Stimulated activated CD4-positive, alpha-beta T cell treated with anti-CD3 and anti-CD28 coated beads, Interleukin-4, amount 100 ng/mL, for 1 hour (primary cell): ENCODE measurements around the gene B3GNT2.
"Not testable (repeated sequence)": the region's sequence is repeated elsewhere in the genome, so short reads cannot be mapped to it uniquely, and the experiment has no call there.

Experiments used
- DNase-seq: peaks from one replicate; pipeline ENCODE4 v3.0.0-alpha.2; 2020

The B3GNT2 gene

DNA sequence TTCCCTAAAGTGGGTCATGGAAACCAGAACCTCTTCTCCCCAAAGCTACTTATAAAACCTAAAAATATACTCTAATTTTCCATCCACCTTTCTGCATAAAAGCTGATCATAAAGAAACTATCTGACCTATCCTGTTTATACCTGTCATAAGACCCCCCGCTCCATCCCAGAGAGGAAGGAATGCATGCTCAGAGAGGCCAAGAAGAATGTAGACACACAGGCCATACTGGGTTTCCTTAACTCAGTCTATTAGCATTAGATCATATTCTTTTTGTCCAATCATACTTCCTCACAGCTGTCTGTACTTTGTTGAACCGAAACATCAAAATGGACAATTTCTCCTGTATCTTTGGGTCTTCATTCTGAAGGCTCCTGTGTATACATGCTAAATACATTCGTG is 52.3 kb downstream of the B3GNT2 start:
- no peak for DNase-seq

DNA sequence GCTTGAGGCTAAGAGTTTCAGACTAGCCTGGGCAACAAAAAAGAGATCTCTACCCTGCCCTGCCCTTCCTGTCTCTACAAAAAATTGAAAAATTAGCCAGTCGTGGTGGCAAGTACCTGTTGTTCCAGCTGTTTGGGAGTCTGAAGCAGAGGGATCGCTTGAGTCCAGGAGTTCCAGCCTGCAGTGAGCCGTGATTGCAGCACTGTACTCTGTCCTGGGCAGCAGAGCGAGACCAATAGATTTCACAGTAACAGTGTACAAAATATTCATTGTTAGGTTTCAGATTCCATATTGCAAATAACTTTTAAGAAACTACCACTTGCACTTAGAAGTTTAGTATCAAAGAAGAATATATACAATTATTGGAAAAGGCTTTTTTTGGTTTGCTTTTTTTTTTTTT is 54.3 kb downstream of the B3GNT2 start:
- no peak for DNase-seq

DNA sequence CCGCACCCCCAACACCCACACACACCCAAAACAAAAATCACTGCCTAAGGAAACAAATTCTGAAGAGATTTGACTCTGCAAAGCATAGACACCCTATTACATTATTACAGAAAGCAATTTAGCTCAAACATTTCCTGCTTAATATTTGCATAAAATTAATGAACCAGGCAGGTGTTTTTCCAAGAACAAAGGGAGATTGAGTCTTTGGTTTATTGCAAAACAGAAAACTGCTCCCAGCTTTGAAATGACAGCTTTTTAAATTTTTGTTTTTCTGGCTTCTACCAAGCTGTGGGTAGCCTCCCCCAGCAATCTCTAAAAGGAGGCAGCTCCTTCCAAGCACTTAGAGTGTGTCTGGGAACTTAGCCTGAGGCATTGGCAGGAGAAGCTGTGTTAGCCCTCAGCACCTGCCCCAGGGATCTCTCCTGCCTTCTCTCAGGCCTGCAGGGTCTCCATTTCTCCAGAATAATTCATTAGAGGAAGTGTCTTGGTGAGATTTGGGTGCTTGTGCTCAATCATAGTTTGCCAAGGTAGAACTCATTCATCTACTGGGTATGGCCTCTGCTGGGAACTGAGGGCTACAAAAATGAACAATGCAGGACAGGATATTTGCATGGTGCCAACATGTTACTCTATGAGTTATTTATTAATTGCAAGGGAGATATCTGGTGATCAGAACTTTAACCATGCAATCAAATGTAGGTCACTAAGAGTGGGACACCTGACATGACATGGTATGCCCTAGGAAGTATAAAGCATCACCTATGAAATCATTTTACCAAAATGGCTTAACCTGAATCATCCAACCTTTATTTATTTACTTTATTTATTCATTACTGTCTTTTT is 58.7 kb downstream of the B3GNT2 start:
- no peak for DNase-seq

DNA sequence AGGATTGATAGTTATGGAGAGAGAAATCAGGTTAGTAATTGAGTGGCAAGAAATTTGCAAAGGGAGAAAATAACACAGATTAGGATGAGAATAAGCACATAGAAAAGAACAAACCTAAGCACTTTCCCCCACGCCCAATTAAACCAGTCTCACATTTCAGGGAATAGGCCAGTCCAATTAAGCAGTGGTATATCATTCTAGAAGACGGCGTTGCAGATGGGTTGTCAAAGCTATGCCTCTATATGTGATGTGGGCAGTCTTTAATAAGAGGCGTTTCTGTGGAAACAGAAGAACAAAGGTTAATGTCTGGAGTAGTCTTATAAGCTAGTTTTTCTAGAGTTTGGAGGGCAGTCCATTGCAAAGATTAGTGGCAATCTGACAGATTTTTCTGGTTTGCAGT is 61.6 kb downstream of the B3GNT2 start:
- no peak for DNase-seq

DNA sequence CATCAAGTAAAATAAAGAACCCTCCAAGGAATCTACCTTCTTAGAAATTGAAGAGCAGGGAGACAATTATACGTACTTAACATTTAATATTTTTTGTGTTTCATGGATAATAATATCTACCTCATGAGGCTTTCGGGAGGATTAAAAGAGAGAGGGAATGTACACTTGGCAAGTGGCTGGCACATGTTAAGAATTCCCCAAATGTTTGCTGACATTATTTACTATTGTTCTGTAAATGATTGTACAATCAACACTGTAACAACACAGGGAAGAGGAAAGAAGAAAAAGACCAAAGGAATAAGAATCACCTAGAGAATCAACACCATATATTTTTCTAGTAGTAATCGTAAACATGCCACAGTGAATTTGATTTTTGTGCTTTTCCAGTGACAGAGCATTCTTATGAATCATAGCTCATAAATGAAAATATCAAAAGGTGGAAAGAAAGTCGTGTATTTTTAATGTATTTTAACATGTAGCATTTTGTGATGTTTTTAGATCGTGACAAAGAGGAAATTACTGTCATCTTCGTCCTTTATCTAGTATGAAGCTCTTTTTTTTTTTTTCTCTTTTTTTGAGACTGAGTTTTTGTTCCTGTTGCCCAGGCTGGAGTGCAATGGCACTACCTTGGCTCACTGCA is 67.3 kb downstream of the B3GNT2 start:
- no peak for DNase-seq

DNA sequence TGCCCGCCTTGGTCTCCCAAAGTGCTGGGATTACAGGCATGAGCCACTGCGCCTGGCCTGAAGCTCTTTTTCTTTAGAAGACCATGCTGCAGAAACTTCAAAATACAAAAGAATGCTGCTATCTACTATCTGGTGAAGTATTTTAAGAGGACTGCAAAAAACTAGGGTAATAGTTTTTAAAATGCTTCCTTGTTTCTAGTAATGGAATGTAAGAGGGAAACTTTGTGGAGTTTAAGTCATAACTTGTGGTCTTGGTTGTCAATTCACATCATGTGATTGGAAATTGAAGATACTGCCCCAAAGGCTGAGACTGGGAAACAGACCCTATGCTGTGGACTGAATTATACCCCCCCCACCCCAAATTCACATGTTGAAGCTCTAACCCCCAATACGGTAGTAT is 68.3 kb downstream of the B3GNT2 start:
- no peak for DNase-seq

DNA sequence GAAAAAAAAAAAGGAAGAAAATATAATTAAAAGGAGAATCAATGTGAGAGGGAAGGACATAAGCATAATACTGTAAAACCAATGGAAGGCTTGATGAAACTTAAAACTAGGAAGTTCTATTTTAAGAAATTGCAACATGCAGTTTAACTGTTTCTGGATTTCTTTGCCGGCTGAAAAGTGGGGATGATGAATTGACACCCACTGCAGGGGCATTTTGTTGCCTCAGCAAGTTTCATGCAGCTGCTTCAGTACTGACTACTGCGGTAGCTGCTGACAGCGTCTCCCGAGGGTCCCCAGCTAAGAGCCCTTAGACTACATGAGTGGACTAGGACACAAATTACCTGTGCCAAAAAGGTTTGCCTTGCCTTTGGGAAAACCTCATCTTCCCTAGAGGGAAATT is 69.2 kb downstream of the B3GNT2 start:
- no peak for DNase-seq

DNA sequence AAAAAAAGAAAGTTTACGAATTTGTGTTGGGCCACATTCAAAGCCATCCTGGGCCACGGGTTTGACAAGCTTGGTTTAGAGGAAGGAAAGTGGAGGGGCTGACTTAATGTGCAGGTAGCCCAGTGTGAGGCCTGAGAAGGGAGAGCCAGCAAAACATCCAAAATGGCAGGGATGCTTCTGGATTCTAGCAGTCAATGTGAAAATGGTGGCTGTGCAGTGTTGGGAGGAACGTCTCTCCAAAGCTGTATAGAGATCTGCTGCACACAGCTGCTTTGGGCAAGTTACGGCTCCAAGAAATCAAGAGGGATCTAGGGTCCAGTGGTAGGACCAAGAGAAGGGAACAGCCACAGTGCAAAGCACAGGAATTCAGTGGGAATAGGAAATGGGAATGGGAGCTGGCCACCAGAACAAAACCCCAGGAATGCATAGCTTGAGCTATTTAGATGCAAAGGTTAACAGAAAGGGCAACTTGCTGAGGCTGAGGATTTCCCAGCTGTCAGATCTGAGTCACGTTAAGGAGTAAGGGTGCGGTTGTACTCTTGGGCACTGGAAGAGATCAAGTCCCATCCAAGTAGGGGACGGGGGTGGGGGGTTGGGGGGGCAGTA is 70.6 kb downstream of the B3GNT2 start:
- no peak for DNase-seq

DNA sequence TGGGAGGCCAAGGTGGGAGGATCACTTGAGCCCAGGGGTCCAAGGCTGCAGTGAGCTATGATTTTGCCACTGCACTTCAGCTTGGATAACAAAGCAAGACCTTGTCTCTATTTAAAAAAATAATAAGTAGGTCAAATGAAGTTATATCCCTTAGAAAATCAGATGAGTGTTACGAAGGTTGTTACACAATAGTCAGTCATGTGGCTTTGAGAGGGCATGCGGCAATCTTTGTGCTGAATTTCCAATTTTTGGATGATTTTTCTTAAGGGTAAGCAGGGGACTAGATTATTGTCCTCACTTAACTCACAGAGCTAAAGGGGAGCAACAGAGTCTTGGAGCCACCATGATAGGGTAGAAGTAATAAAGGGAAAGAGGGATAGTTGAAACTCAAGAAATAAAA is 71.8 kb downstream of the B3GNT2 start:
- DNase-seq, result no peak

DNA sequence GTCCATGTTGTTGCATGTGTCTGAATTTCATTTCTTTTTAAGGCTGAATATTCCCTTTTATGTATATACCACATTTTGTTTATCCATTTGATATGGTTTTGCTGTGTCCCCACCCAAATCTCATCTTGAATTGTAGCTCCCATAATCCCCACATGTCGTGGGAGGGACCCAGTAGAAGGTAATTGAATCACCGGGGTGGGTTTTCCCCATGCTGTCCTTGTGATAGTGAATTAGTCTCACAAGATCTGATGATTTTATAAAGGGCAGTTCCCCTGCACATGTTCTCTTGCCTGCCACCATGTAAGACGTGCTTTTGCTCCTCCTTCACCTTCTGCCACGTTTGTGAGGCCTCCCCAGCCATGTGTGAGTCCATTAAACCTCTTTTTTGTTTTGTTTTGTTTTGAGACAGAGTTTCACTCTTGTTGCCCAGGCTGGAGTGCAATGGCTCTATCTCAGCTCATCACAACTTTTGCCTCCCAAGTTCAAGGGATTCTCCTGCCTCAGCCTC is 72.8 kb downstream of the B3GNT2 start:
- DNase-seq, result not testable (repeated sequence)

DNA sequence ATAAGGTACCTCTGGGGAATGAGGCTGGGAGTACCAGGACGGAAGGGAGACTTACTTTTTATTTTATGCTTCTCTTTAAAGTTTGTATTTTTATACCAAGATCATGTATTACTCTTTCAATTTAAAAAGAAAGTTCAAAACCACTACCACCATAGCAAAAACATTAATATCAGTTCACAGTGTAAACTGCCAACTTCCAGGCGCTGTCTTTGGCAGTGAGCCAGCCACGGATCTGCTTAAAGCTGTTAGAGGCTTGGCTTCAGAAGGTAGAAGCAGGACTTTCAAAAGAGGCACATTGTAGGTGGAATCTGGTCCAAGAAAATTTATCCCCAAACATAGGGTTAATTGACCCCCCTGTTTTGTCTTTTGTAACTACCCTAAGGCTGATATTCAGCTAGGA is 74.8 kb downstream of the B3GNT2 start:
- DNase-seq, result no peak
